K562 (cell line): ENCODE results near the gene B4GALNT4. TPM values are rescaled to one million over a fixed set of nuclear protein-coding genes. Genes with fewer than 3 reads are reported as not detected.
A peak's percentile ranks its signal among the peaks of the same experiment; 100 is the strongest.

Experiments
- ATAC-seq: fragments of 200-7000 bp; cut with Tn5 transposase; 3 replicates; pipeline ENCODE4 v1.9.1; 2020; ENCODE audit warnings: moderate library complexity
- BruUV-seq: library from RNA; stranded (reverse); fragments of 400-500 nt; replicated peaks from 2 replicates; lab custom pipeline; 2021; lab: Mats Ljungman, UMichigan
- CTCF ChIA-PET: fragments of 300-600 bp; formaldehyde crosslinking; extraction: SDS; loops from one replicate; lab custom pipeline; 2021; ENCODE audit warnings: low intra/inter-chr PET ratio; lab: Yijun Ruan, JAX
- POLR2A ChIA-PET: fragments of 300-600, 350-650 bp; sonication (Branson Sonifier 250); formaldehyde crosslinking; extraction: SDS; loops from one replicate; lab custom pipeline; 2021; ENCODE audit warnings: antibody characterized with exemption, inconsistent platforms; lab: Yijun Ruan, JAX
- DNase-seq, 4 experiments: peaks; one replicate each; pipeline versions ENCODE4 v3.0.0 to v3.0.0-alpha.2; 2011 to 2018; ENCODE audit warnings: low spot score in 3 of 4, mixed read lengths in 3 of 4; ENCODE audit errors: extremely low read depth in 1 of 4
- FAIRE-seq: peaks from 2 replicates; lab custom pipeline; 2011; peaks lifted over from hg19 to GRCh38; lab: Jason Lieb, UNC
- H2AFZ ChIP-seq: 2 replicates; pipeline ENCODE4 v1.6.0; 2011; ENCODE audit warnings: low read depth, low read length, control low read depth, inconsistent platforms
- H3K27ac ChIP-seq: fragments of 200-600 bp; 3 replicates; pipeline ENCODE4 v1.8.0; 2011; ENCODE audit warnings: low read depth, mild to moderate bottlenecking, control low read depth, inconsistent platforms, low read length, moderate library complexity, mixed read lengths; ENCODE audit errors: extremely low read depth
- H3K27me3 ChIP-seq, 2 experiments: fragments of 300-600 bp in 1 of 2; 2 replicates in 1 of 2; 3 replicates in 1 of 2; pipeline versions ENCODE4 v1.6.0 to v1.8.0; 2011; ENCODE audit warnings: inconsistent platforms in 2 of 2, low read length in 2 of 2, mild to moderate bottlenecking in 1 of 2, mixed read lengths in 1 of 2, moderate library complexity in 1 of 2; ENCODE audit not compliant: control insufficient read depth in 2 of 2, insufficient read depth in 2 of 2
- H3K36me3 ChIP-seq: fragments of 300-600 bp; 3 replicates; pipeline ENCODE4 v1.8.0; 2011; ENCODE audit warnings: mild to moderate bottlenecking, low read length, inconsistent platforms; ENCODE audit not compliant: control insufficient read depth, insufficient read depth
- H3K4me1 ChIP-seq, 2 experiments: fragments of 200-600 bp in 1 of 2; replicated peaks in 1 of 2; 2 replicates in 1 of 2; 3 replicates in 1 of 2; pipeline versions ENCODE4 v1.5.1 to v1.8.0; 2011; ENCODE audit warnings: inconsistent platforms in 2 of 2, low read length in 2 of 2, mild to moderate bottlenecking in 1 of 2, mixed read lengths in 1 of 2, moderate library complexity in 1 of 2; ENCODE audit not compliant: control insufficient read depth in 2 of 2, insufficient read depth in 2 of 2
- H3K4me2 ChIP-seq: 2 replicates; pipeline ENCODE4 v1.6.1; 2011; ENCODE audit warnings: low read length, control low read depth, inconsistent platforms, mixed read lengths; ENCODE audit not compliant: insufficient read depth
- H3K4me3 ChIP-seq: fragments of 200-600 bp; sonication (generic), shearing (Covaris generic); 2 replicates; pipeline ENCODE4 v1.5.1; 2016; ENCODE audit warnings: control low read depth, inconsistent platforms
- H3K79me2 ChIP-seq: fragments of 200-600 bp; 3 replicates; pipeline ENCODE4 v1.8.0; 2011; ENCODE audit warnings: low read length, inconsistent platforms; ENCODE audit not compliant: control insufficient read depth, insufficient read depth
- H3K9ac ChIP-seq, 2 experiments: 2 replicates each; pipeline versions ENCODE4 v1.6.0 to v1.6.1; 2011; ENCODE audit warnings: low read depth in 2 of 2, low read length in 2 of 2, control low read depth in 1 of 2, inconsistent platforms in 1 of 2, mild to moderate bottlenecking in 1 of 2, mixed read lengths in 1 of 2; ENCODE audit not compliant: insufficient read depth in 1 of 2
- H3K9me1 ChIP-seq: one replicate; pipeline ENCODE4 v1.6.0; 2011; ENCODE audit warnings: inconsistent platforms, mild to moderate bottlenecking, low read length, moderate library complexity; ENCODE audit not compliant: control insufficient read depth, insufficient read depth
- H3K9me3 ChIP-seq: replicated peaks from 2 replicates; pipeline ENCODE4 v1.5.1; 2011; ENCODE audit warnings: low read depth, low read length, inconsistent platforms; ENCODE audit not compliant: control insufficient read depth, insufficient read depth
- H4K20me1 ChIP-seq: replicated peaks from 2 replicates; pipeline ENCODE4 v1.6.1; 2011; ENCODE audit warnings: low read length, inconsistent platforms, mixed read lengths; ENCODE audit not compliant: control insufficient read depth, insufficient read depth
- TGIF2 ChIP-seq: sonication (generic); formaldehyde crosslinking; IDR thresholded peaks from 2 replicates; pipeline ENCODE4 v1.8.1; 2022; ENCODE audit warnings: mild to moderate bottlenecking, missing genetic modification reagents, moderate library complexity
- XRCC5 ChIP-seq: fragments of 200-400 bp; formaldehyde crosslinking; IDR thresholded peaks from 2 replicates; pipeline ENCODE4 v1.6.1; 2017; ENCODE audit warnings: low read depth, mild to moderate bottlenecking, low read length
- ZBTB7A ChIP-seq: IDR thresholded peaks from 2 replicates; pipeline ENCODE4 v1.6.1; 2011; ENCODE audit warnings: low read depth, mild to moderate bottlenecking, low read length, moderate library complexity, borderline replicate concordance; ENCODE audit not compliant: control insufficient read depth
- WGBS: fragments of 100-300 bp; shearing (Covaris generic); methylation state at CpG from one replicate; pipeline ENCODE4 v1.1.6; 2016; ENCODE audit warnings: low coverage, mixed read lengths; ENCODE audit not compliant: insufficient coverage; ENCODE audit errors: missing lambda C conversion rate; 5-methylcytosine and 5-hydroxymethylcytosine counted together
- in situ Hi-C: fragments of 300-500 bp; cut with MboI; formaldehyde crosslinking; loops from 4 replicates; pipeline ENCODE4 v1.15.0; 2018; ENCODE audit warnings: inconsistent platforms, mixed read lengths
- intact Hi-C: fragments of 100-400 bp; cut with micrococcal nuclease; formaldehyde crosslinking; loops from 2 replicates; pipeline ENCODE4 v1.14.2; 2022
- polyA plus RNA-seq, 8 experiments: library from polyadenylated mRNA; depleted of rRNA in 4 of 8; stranded (reverse) in 5 of 8; unstranded in 3 of 8; fragments of >200 nt; fragmentation: Nextera tagmentation in 2 of 8; fragmentation: Illumina TruSeq in 1 of 8; extraction: Ambion mirVana in 2 of 8; extraction: Trizol in 1 of 8; gene quantifications; 2 replicates each; pipeline versions ENCODE4 v1.2.1 to v1.2.3, GENCODE V29; 2011 to 2014; ENCODE audit warnings: inconsistent platforms in 1 of 8, missing spikeins in 1 of 8
- total RNA-seq, 7 experiments: library from RNA; depleted of rRNA in 6 of 7; stranded (reverse); fragments of >200 nt in 6 of 7; fragmentation: Illumina TruSeq in 2 of 7; extraction: Trizol in 2 of 7; gene quantifications; 2 replicates each; pipeline versions ENCODE4 v1.2.1 to v1.2.3, GENCODE V29; 2011 to 2021; ENCODE audit warnings: low replicate concordance in 1 of 7
- TF ChIP-seq, protein P1 (sequence below), 3 experiments: IDR thresholded peaks in 2 of 3; conservative IDR thresholded peaks in 1 of 3; 2 replicates each; pipeline ENCODE4 v1.5.1; 2011 to 2012; ENCODE audit warnings: low read length in 3 of 3, mild to moderate bottlenecking in 3 of 3, control low read depth in 2 of 3, improper control_type of control experiment in 1 of 3, inconsistent platforms in 1 of 3, low read depth in 1 of 3, mixed read lengths in 1 of 3, moderate library complexity in 1 of 3; ENCODE audit not compliant: insufficient read depth in 2 of 3

B4GALNT4 gene
- total and polyA plus RNA-seq, 9 of the 15 experiments (the other 6 are each of a cell fraction or from before 2014, with no cell fraction given), result 0.20 to 37.1 (median 10.8) TPM; not detected in 1

DNA sequence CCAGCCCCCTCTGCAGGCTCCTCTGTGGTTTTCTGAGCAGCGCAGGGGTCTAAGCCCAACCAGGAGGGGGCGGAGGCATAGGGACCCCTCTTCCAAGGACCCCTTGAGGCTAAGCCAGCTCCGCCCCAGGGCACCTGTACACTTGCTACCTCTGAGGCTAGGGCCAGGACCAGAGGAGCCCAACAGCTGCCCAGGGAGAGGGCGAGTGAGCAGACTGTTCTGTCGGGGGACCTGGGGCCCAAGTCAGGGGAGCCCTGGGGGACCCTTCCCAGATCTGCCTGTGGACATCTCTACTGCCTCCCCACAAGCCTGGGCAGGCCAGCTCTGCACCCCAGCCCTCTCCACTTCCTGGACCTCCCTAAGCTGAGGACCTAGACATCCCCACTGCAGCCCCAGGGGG lies 1.8 kb downstream of the B4GALNT4 start:
- no peak overlapping the region for H3K4me2 ChIP-seq

More for the DNA sequence above, 1.8 kb downstream of the B4GALNT4 start:
- BruUV-seq, result no TSS peak
- FAIRE-seq, result no peak
- no peak for DNase-seq
- Histone ChIP-seq H3K27me3 (no peaks in the 10 kb centered on the region; a peak in 1 of 5 replicates), H3K9me3 (peaks cover 5% of the 10 kb centered on the region), H2AFZ (no peak overlapping the region), H3K9me1 (no peaks in the 10 kb centered on the region), H3K79me2 (peaks cover 10% of the 10 kb centered on the region), H3K36me3 (peaks cover 29% of the 10 kb centered on the region; the same call in 2 of the 3 replicates), H3K4me3 (no peak overlapping the region), H4K20me1 (no peaks in the 10 kb centered on the region), H3K4me1 (peaks cover 10 to 54% of the 10 kb centered on the region in 2 experiments), H3K9ac (peak overlapping the region in 1 of 2 experiments; percentile 37; a peak in 1 of 4 replicates), H3K27ac (no peak overlapping the region)
- WGBS, result 95% methylated on average over 4 of the region's 5 CpGs
- 0 out of 2 replicates have a peak, but pooled peaks have one; percentile 30 for TF ChIP-seq TGIF2 (CRISPR knock-in tag)
- TF ChIP-seq, protein P1, sequence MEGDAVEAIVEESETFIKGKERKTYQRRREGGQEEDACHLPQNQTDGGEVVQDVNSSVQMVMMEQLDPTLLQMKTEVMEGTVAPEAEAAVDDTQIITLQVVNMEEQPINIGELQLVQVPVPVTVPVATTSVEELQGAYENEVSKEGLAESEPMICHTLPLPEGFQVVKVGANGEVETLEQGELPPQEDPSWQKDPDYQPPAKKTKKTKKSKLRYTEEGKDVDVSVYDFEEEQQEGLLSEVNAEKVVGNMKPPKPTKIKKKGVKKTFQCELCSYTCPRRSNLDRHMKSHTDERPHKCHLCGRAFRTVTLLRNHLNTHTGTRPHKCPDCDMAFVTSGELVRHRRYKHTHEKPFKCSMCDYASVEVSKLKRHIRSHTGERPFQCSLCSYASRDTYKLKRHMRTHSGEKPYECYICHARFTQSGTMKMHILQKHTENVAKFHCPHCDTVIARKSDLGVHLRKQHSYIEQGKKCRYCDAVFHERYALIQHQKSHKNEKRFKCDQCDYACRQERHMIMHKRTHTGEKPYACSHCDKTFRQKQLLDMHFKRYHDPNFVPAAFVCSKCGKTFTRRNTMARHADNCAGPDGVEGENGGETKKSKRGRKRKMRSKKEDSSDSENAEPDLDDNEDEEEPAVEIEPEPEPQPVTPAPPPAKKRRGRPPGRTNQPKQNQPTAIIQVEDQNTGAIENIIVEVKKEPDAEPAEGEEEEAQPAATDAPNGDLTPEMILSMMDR (IDR thresholded peaks at IDR 0.05 in 2 of 3, conservative IDR thresholded peaks at IDR 0.05 in 1 of 3; ENCODE audit: insufficient read depth in 2 of 3, low read depth in 1 of 3, low read length in 3 of 3), result 0 out of 6 replicates have a peak, but pooled peaks of 1 of the 3 experiments have one; percentile 22
- TF ChIP-seq XRCC5, result no peak
- TF ChIP-seq ZBTB7A, result peak; percentile 39; the same call in 1 of the 2 replicates
- ChIA-PET POLR2A (interaction anchor here (0.6 to 1.6 kb wide), 5 partner anchors 9 to 164 kb away, joined by 3 to 7 read pairs (median 3); partner anchors contain the start of genes BET1L and RIC8A), CTCF (no interaction called here)
- in situ Hi-C loops, result no loop called here
- ATAC-seq, result no peak; the same call in 2 of the 3 replicates
- intact Hi-C loops, result no loop called here
